Activated T-cell treated with anti-CD3 and anti-CD28 coated beads for 24 hours (primary cell): Measurements from ENCODE around the gene CDH5.

Source experiments
- DNase-seq: peaks from one replicate; pipeline ENCODE4 v3.0.0-alpha.2; 2020; ENCODE audit warnings: low read depth

Gene CDH5

GRCh38 chr16:66418165-66418962 lies 51.9 kb downstream of the CDH5 start:
- DNase-seq = no peak

- DNase-seq = no peak
Observed at GRCh38 chr16:66419527-66419926, 53.0 kb downstream of the CDH5 start.

- no peak for DNase-seq
Observed at GRCh38 chr16:66420396-66420795, 53.9 kb downstream of the CDH5 start.

- DNase-seq = no peak
Observed at GRCh38 chr16:66421891-66422290, 55.4 kb downstream of the CDH5 start.

GRCh38 chr16:66422366-66422765 lies 55.9 kb downstream of the CDH5 start:
- DNase-seq = no peak

- DNase-seq = no peak
Observed at GRCh38 chr16:66423177-66423576, 56.7 kb downstream of the CDH5 start.

- no peak for DNase-seq
Observed at GRCh38 chr16:66425651-66426050, 59.2 kb downstream of the CDH5 start.

GRCh38 chr16:66426112-66427035 lies 59.9 kb downstream of the CDH5 start:
- DNase-seq = no peak

GRCh38 chr16:66427036-66427860 lies 60.8 kb downstream of the CDH5 start, which contains the start of gene BEAN1:
BEAN1 (plus strand) TSS chr16:66427295; CDS start chr16:66437677, 10,382 bp downstream.
- no peak for DNase-seq

- DNase-seq = no peak
Observed at GRCh38 chr16:66427871-66428681, 61.6 kb downstream of the CDH5 start.

- DNase-seq = no peak
Observed at GRCh38 chr16:66428682-66429251, 62.3 kb downstream of the CDH5 start.

- DNase-seq = no peak
Observed at GRCh38 chr16:66429290-66429962, 62.9 kb downstream of the CDH5 start.

- no peak for DNase-seq
Observed at GRCh38 chr16:66430214-66430613, 63.7 kb downstream of the CDH5 start.

- DNase-seq = no peak
Observed at GRCh38 chr16:66431760-66432159, 65.3 kb downstream of the CDH5 start.

- DNase-seq = no peak
Observed at GRCh38 chr16:66432429-66432828, 65.9 kb downstream of the CDH5 start.

- no peak for DNase-seq
Observed at GRCh38 chr16:66434619-66435430, 68.3 kb downstream of the CDH5 start.

- no peak for DNase-seq
Observed at GRCh38 chr16:66435896-66436295, 69.4 kb downstream of the CDH5 start.

GRCh38 chr16:66437391-66437945 lies 71.0 kb downstream of the CDH5 start:
- no peak for DNase-seq

GRCh38 chr16:66438536-66438935 lies 72.0 kb downstream of the CDH5 start:
- no peak for DNase-seq
